MG63 (cell line): ENCODE data around the gene EWSR1. TPM values are rescaled to one million over a fixed set of nuclear protein-coding genes. Genes with fewer than 3 reads are reported as not detected.
"Not testable (repeated sequence)": the region's sequence is repeated elsewhere in the genome, so short reads cannot be mapped to it uniquely, and the experiment has no call there.

ENCODE experiments used
- DNase-seq: peaks from one replicate; pipeline ENCODE4 v3.0.0-alpha.2; 2020
- H3K27me3 ChIP-seq: fragments of 250-450 bp; sonication (Bioruptor Pico); 2 replicates; pipeline ENCODE4 v1.5.1; 2020; ENCODE audit warnings: mild to moderate bottlenecking, moderate library complexity
- H3K36me3 ChIP-seq: fragments of 250-450 bp; sonication (Bioruptor Pico); 2 replicates; pipeline ENCODE4 v1.5.1; 2020; ENCODE audit warnings: mild to moderate bottlenecking, moderate library complexity
- H3K4me3 ChIP-seq: fragments of 250-450 bp; sonication (Bioruptor Pico); 2 replicates; pipeline ENCODE4 v1.5.1; 2020; ENCODE audit warnings: mild to moderate bottlenecking, moderate library complexity
- H3K9me3 ChIP-seq: fragments of 250-450 bp; sonication (Bioruptor Pico); 2 replicates; pipeline ENCODE4 v1.5.1; 2020; ENCODE audit warnings: mild to moderate bottlenecking, moderate library complexity
- total RNA-seq: library from RNA; depleted of rRNA; stranded (reverse); fragments of >200 nt; shearing (Covaris generic); gene quantifications from 2 replicates; pipeline ENCODE4 v1.2.3, GENCODE V29; 2014; ENCODE audit warnings: low replicate concordance; rRNA removed

Gene EWSR1, protein sequence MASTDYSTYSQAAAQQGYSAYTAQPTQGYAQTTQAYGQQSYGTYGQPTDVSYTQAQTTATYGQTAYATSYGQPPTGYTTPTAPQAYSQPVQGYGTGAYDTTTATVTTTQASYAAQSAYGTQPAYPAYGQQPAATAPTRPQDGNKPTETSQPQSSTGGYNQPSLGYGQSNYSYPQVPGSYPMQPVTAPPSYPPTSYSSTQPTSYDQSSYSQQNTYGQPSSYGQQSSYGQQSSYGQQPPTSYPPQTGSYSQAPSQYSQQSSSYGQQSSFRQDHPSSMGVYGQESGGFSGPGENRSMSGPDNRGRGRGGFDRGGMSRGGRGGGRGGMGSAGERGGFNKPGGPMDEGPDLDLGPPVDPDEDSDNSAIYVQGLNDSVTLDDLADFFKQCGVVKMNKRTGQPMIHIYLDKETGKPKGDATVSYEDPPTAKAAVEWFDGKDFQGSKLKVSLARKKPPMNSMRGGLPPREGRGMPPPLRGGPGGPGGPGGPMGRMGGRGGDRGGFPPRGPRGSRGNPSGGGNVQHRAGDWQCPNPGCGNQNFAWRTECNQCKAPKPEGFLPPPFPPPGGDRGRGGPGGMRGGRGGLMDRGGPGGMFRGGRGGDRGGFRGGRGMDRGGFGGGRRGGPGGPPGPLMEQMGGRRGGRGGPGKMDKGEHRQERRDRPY
- total RNA-seq = 149 and 159 TPM in 2 replicates

- Histone ChIP-seq H3K4me3 (peak within 1 kb of the TSS; percentile 88), H3K36me3 (peaks cover 70% of the 10 kb centered on the region), H3K27me3 (no peaks in the 10 kb centered on the region), H3K9me3 (no peaks in the 10 kb centered on the region)
- DNase-seq = peak; percentile 98
Measured at GRCh38 chr22:29267858-29268510, at the start of gene EWSR1, which contains the start of gene RHBDD3. Gene EWSR1 (plus strand): TSS chr22:29268268. CDS start chr22:29268337, 69 bp downstream. Gene RHBDD3 (minus strand): TSS chr22:29267981. CDS start chr22:29265626, 2,355 bp downstream.

DNA sequence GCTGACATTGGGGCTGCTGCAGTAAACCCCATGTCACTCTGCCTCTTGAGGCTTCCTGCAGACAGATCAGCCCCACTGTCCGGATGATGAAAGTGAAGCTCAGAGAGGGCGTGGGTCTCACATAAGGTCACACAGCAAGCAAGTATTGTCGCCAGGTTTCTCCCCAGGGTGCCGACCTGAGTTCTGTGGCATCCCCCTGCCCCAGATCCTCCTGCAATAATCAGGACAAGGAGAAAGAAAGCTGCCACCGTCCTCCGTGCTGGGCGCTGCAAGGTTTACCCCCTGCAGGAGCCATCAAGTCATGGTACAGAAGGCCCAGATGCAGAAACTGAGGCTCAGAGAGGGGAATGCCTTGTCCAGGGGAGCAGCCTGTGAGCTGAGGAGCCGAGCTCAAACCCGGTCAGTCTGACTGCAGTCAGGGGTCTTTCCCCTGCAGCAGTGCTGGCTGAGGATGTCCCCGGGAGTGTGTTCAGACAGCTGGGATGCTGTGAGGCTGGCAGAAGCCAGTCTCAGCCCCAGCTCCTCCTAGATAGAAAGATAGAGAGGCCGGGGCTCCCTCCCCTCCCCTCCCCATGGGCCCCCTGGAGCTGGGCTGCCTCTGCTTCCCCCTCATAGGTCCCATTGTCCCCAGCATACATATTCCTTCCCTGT, 49.2 kb upstream of the EWSR1 start:
- no peak for DNase-seq
- H3K27me3 ChIP-seq = no peaks in the 10 kb centered on the region
- H3K4me3 ChIP-seq = no peak overlapping the region
- no peaks in the 10 kb centered on the region for H3K9me3 ChIP-seq
- H3K36me3 ChIP-seq = no peaks in the 10 kb centered on the region

DNA sequence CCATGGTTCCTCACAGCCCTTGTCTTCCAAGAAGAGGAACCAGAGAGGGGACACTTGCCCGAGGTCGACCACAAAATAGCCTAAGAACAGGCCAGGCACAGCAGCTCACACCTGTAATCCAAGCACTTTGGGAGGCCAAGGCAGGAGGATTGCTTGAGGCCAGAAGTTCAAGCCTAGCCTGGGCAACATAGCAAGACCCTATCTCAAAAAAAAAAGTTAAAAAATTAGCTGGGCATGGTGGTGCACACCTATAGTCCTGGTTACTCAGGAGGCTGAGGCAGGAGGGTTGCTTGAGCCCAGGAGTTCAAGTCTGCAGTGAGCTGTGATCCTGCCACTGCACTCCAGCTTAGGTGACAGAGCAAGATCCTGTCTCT, 48.7 kb upstream of the EWSR1 start:
- not testable (repeated sequence) for DNase-seq, H3K36me3 ChIP-seq

DNA sequence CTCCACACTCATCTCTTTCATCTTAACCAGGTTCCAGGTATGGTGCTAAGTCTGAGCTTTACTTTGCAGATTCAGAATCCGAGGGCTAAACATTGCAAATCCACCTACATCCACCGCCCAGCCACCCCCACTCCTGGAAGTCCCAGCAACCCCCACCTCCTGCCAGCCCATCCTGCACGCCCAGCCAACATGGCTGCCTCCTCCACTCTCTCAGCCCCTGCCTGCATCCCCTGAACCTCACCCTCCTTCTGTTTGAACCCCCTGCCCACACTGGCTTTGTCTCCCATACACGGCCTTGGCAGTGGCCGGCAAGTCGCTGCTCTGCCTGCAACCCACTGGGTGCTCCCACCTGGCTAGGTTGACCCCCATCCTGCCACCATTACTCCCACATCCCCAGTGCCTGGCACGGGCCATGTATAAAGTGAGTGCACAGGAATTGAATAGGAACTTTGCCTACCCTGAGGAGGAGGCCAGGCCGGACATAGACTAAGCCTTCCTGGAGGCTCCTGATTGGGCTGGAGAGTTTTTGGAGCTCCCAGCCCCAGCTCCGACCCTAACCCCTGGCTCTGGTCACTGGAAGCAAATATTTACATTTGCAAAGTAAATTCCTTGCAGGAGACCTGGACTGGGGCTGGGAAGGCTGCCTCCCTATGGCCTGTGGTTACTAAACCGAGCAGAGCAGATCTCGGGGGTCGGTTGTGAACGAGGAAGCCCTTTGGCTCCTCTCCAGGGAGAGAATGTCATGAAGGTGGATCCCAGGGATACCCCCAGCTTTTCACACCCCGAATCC, 48.0 kb upstream of the EWSR1 start:
- Histone ChIP-seq H3K27me3 (no peaks in the 10 kb centered on the region), H3K36me3 (no peaks in the 10 kb centered on the region), H3K4me3 (no peak overlapping the region), H3K9me3 (no peaks in the 10 kb centered on the region)
- no peak for DNase-seq

More for the DNA sequence above, 48.7 kb upstream of the EWSR1 start:
- not testable (repeated sequence) for H3K4me3 ChIP-seq, H3K27me3 ChIP-seq, H3K9me3 ChIP-seq

- no peaks in the 10 kb centered on the region for H3K36me3 ChIP-seq
Measured at GRCh38 chr22:29224121-29224858, 43.8 kb upstream of the EWSR1 start.

DNA sequence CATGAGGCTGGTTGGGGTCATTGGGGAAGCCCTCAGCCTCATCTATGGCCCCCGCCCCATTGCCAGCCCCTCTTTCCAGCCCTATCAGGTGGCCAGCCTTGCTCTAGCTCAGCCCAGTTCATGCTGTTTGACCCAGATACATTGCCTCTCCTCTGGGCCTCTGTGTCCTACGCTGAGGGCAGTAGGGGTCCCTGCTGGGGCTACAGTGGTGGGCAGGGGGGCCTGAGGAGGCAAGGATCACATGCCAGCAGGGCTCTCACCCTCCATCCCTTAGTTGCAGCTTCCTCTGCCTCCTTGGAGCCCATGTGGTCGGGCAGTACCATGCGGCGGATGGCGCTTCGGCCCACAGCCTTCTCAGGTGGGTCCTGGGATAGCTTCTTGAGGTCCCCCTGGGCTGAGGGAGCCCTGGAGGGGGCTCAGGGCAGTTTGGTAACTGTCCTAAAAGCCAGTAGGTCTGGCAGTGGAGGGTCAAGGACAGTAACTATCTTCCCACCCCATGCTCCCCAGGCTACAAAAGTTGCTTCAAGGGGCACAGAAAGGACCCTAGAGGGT, 43.1 kb upstream of the EWSR1 start:
- DNase-seq = no peak
- H3K4me3 ChIP-seq = no peak overlapping the region
- H3K36me3 ChIP-seq = no peaks in the 10 kb centered on the region
- H3K27me3 ChIP-seq = no peaks in the 10 kb centered on the region
- no peaks in the 10 kb centered on the region for H3K9me3 ChIP-seq

More at GRCh38 chr22:29224121-29224858, 43.8 kb upstream of the EWSR1 start:
- no peak overlapping the region for H3K4me3 ChIP-seq
- H3K9me3 ChIP-seq = no peaks in the 10 kb centered on the region
- no peak for DNase-seq
- H3K27me3 ChIP-seq = no peaks in the 10 kb centered on the region

- no peak overlapping the region for H3K4me3 ChIP-seq
- peak; percentile 46 for DNase-seq
- no peaks in the 10 kb centered on the region for H3K36me3 ChIP-seq
- H3K27me3 ChIP-seq = no peaks in the 10 kb centered on the region
- H3K9me3 ChIP-seq = no peaks in the 10 kb centered on the region
Measured at GRCh38 chr22:29225422-29226090, 42.5 kb upstream of the EWSR1 start.

DNA sequence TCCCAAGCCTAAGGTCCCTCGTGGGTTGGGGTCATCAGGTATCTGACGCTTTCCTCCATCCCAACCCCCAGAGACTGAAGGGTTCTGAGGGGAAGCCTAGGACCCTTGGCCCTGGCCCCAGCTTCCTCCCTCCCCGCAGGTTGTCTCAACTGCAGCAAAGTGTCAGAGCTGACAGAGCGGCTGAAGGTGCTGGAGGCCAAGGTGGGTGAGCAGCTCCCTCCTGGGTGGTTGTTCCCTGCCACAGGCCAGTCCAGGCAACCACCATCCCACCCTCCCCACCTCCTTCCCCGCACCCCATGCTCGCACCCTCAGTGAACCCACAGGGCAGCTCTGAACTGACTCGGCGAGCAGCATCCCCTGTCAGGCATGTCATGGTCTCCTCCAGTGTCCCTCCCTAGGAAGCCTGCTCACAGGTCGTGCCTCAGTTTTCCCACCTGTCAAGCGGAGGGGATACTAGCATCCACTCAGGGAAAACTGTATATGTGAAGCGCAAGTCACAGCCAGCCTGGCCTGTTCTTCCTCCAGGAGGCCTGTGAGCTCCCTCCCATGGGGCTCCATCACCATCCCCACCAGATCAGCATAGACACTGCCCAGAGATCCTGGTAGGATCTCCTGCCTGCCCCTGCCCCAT, 41.6 kb upstream of the EWSR1 start:
- H3K27me3 ChIP-seq = no peaks in the 10 kb centered on the region
- no peak overlapping the region for H3K4me3 ChIP-seq
- no peaks in the 10 kb centered on the region for H3K9me3 ChIP-seq
- no peak for DNase-seq
- no peaks in the 10 kb centered on the region for H3K36me3 ChIP-seq

DNA sequence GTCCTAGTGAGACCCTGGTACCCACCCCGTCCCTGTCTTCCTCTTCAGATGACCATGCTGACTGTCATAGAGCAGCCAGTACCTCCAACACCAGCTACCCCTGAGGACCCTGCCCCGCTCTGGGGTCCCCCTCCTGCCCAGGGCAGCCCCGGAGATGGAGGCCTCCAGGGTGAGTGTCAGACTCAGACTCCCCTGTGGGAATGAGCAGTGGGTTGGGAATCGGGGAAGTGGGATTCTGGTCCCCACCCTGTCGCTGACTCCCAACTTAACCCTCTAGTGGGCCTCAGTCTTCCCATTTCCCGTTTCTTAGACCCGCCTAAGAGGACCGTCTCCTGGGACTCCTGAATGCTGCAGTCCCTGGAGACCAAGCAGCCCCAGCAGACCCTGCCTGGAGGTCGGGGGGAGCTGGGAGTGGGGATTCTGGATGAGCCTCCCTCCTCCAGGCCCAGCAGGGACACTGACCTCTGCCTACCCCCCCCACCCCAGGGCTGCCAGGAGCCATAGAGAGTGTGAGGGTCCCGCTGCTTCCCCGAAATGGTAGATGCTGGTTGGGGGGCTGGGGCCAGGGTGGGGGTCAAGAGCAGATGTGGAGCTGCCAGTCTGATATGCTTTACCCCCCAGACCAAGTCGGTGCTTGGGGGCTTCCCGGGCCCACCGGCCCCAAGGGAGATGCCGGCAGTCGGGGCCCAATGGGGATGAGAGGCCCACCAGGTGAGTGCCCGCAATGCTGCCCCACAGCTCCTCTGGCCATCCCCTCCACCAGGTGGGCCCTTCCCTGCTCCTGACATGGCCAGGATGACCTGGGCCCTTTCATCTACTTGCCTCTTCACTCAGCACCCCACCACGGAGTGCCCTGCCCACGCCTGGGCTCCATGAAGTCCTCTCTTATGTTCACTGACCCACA, 36.8 kb upstream of the EWSR1 start:
- DNase-seq = no peak
- no peaks in the 10 kb centered on the region for H3K36me3 ChIP-seq
- no peaks in the 10 kb centered on the region for H3K9me3 ChIP-seq
- no peaks in the 10 kb centered on the region for H3K27me3 ChIP-seq
- no peak overlapping the region for H3K4me3 ChIP-seq

DNA sequence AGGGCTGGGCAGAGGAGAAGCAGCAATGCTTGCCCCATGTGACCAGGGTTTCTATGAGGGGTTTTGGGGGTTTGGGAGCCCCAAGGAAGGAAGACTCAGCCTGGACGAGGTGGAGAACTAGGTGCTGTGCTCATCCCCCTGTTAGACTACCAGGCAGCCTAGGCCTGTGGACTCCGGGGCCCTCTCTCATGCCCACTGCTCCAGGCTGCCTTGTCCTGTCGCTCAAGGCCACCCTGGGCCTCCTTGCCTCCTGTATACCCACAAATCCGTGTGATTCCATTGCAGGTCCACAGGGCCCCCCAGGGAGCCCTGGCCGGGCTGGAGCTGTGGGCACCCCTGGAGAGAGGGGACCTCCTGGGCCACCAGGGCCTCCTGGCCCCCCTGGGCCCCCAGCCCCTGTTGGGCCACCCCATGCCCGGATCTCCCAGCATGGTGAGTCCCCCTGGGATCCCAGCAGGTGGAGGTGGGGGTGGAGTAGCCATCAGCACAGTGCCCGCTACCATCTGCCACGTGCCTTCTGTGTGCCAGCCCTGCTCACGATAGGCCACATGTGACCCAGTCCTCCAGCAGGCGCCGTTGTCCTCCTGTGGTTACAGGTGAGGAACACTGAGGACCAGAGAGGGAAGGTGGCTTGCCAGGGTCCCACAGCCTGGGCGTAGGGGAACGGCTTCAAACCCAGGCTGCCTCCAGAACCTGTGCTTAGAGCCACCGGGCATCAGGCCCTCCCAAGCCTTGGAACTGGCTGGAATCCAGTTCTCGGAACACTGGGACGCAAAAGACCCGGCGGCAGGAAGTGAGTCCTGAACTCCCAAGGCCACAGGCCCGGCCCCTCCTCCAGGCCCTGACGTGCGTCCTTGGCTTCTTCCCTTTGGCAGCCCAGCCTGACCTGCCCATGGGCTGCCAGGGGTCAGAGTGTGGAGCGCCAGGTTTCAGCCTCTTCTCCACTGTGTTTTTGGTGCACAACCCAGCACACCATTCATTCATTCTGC, 35.8 kb upstream of the EWSR1 start:
- Histone ChIP-seq H3K36me3 (no peaks in the 10 kb centered on the region), H3K27me3 (no peaks in the 10 kb centered on the region)

DNA sequence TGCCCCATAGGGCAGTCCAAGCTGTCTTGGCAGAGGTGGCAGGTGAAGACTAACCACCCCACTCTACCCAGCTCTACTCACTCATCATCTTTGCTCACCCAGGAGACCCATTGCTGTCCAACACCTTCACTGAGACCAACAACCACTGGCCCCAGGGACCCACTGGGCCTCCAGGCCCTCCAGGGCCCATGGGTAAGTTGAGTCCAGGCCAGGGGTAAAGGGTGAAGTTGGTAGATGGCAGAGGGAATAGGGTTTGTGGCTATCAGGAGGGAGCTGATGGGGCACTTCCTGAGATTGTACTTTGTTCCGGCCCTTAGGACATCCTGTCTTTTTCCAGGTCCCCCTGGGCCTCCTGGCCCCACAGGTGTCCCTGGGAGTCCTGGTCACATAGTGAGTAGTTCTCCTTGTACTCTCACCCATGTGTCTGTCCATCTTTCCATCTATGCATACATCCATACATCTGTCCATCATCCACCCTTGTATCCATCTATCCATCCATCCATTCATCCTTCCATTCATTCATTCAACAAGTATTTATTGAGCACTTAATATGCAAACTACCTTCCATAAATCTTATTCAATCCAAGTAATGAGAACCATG, 34.7 kb upstream of the EWSR1 start:
- DNase-seq = no peak
- Histone ChIP-seq H3K36me3 (no peaks in the 10 kb centered on the region), H3K9me3 (no peaks in the 10 kb centered on the region), H3K27me3 (no peaks in the 10 kb centered on the region), H3K4me3 (no peak overlapping the region)

More for the DNA sequence above, 35.8 kb upstream of the EWSR1 start:
- H3K9me3 ChIP-seq = no peaks in the 10 kb centered on the region
- no peak for DNase-seq
- no peak overlapping the region for H3K4me3 ChIP-seq

DNA sequence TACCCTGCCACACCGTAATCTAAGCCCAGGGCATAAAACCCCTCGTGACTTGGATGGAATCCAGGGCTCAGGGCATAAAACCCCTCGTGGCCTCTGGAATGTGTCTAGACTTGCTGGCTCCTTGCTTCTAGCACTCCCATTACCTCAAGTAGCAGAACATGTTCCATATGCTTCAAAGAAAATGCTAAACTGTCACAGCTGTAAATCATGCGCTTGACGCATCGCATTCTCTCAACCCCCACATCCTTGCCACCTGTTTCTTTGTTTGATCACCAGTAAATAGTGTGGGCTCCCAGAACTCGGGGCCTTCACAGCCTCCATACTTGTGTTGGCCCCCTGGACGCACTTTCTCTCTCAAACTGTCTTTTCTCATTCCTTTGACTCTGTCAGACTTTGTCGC, 27.6 kb upstream of the EWSR1 start:
- peaks cover 13% of the 10 kb centered on the region for H3K9me3 ChIP-seq
- H3K4me3 ChIP-seq, H3K36me3 ChIP-seq, H3K27me3 ChIP-seq, DNase-seq: not testable (repeated sequence)
